Keratinocyte (primary cell): ENCODE results near the gene ZBTB8B.
"Not testable (repeated sequence)": the region's sequence is repeated elsewhere in the genome, so short reads cannot be mapped to it uniquely, and the experiment has no call there.

Experiments
- EZH2 ChIP-seq: IDR thresholded peaks from one replicate; pipeline ENCODE4 v1.6.1; 2012; ENCODE audit warnings: inconsistent platforms, mild to moderate bottlenecking, low read length, moderate library complexity
- TF ChIP-seq, protein P1 (sequence below), 3 experiments: IDR thresholded peaks in 1 of 3; conservative IDR thresholded peaks in 1 of 3; optimal IDR thresholded peaks in 1 of 3; 2 replicates in 2 of 3; 3 replicates in 1 of 3; pipeline versions ENCODE3 to v1.5.1; 2011; ENCODE audit warnings: low read length in 3 of 3, mild to moderate bottlenecking in 3 of 3, moderate library complexity in 2 of 3, control low read depth in 1 of 3, inconsistent platforms in 1 of 3; ENCODE audit not compliant: insufficient read depth in 2 of 3; ENCODE audit errors: extremely low read depth in 1 of 3

DNA sequence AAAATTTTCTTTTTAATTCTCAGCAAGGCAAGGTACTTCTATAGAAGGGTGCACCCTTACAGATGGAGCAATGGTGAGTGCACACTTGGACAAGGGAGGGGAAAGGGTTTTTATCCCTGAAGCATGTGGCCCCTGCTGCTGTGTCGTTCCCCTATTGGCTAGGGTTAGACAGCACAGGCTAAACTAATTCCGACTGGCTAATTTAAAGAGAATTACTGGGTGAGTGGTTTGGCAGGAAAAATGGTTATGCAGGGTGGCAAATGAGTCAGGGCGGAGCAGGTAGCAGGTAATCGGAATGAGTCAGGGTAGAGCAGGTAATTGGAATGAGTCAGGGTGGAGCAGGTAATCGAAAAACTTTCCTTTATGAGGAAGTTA is 15.4 kb upstream of the ZBTB8B start:
- TF ChIP-seq, protein P1, sequence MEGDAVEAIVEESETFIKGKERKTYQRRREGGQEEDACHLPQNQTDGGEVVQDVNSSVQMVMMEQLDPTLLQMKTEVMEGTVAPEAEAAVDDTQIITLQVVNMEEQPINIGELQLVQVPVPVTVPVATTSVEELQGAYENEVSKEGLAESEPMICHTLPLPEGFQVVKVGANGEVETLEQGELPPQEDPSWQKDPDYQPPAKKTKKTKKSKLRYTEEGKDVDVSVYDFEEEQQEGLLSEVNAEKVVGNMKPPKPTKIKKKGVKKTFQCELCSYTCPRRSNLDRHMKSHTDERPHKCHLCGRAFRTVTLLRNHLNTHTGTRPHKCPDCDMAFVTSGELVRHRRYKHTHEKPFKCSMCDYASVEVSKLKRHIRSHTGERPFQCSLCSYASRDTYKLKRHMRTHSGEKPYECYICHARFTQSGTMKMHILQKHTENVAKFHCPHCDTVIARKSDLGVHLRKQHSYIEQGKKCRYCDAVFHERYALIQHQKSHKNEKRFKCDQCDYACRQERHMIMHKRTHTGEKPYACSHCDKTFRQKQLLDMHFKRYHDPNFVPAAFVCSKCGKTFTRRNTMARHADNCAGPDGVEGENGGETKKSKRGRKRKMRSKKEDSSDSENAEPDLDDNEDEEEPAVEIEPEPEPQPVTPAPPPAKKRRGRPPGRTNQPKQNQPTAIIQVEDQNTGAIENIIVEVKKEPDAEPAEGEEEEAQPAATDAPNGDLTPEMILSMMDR (optimal IDR thresholded peaks at IDR 0.05 in 1 of 3, IDR thresholded peaks at IDR 0.05 in 1 of 3, conservative IDR thresholded peaks at IDR 0.05 in 1 of 3; ENCODE audit: extremely low read depth in 1 of 3, insufficient read depth in 2 of 3, low read length in 3 of 3) = not testable (repeated sequence)
- TF ChIP-seq EZH2 = not testable (repeated sequence)
